SHP77 treated with DMSO at 0.1 percent for 48 hours (cell line): ENCODE measurements around the gene SLC25A43.
"Not testable (repeated sequence)": the region's sequence is repeated elsewhere in the genome, so short reads cannot be mapped to it uniquely, and the experiment has no call there.

Experiments used
- DNase-seq: peaks from one replicate; lab custom pipeline; 2025; lab: John Stamatoyannopoulos, UW

SLC25A43 gene

DNA sequence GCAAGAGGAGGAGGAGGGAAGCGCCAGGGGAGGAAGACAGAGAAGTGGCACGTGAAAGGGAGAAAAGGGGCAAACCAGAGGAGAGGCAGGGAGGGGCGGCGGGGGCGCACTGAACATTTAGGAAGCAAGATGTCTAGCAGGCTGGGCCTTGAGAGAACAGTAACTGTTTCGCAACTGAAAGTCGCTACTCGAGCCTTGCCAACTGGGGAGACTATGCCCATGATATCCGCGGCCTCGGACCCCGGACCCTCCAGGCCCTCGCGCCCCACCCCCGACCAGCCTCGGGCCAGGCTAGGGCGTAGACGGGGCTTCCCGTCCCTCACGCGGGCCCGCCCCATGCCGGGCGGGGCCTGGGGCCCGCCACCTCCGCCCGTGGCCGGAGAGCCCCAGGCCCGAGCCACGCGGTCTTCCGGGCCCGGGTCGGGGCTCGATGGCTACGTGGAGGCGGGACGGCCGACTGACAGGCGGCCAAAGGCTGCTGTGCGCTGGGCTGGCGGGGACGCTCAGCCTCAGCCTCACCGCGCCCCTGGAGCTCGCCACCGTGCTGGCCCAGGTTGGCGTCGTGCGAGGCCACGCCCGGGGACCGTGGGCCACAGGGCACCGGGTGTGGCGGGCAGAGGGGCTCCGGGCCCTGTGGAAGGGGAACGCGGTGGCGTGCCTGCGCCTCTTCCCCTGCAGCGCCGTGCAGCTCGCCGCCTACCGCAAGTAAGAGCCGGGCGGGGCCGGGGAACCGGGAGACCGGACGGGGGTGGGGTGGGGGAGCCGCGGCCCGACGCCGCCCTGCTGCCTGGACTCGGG, at the start of gene SLC25A43:
TSS of gene SLC25A43 (plus strand) at position 363 of the 798 bp plus-strand sequence. CDS start at position 431, 68 bp downstream.
- DNase-seq, result no peak

DNA sequence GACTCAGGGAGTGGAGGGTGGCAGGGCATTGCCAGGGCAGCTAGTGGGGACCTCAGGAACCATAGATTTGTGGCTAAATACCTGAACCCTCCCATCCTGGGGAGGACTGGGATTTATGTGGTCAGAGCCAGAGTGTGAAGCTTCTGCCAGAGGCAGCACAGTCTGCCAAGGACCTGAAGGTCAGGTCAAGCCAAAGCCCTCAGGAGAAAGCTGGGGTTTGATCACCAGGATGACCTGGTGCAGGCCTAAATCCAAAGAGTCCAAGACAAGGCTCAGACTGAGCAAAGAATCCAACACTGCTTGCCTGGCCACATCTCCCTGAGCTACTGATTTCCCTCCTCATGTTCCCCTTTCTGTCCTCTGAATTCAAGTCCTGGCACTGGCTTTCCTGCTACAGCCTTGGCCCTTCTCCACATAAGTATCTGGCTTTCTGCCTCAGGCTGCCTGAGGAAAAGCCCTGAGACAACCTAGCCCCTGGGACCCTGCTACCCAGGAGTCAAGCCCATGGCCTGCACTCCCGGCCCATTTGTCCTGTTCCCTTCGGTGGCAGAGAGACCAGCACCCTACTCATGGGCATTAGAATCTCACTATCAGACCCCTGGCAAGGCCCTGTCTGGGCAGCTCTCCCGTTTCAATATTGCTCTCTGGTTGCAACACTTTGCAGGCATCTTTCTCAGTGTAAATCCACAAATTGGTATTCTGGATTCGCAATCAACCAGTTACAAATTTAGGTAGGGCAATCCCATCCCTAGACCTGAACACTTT, 39.3 kb upstream of the SLC25A43 start:
- no peak for DNase-seq

DNA sequence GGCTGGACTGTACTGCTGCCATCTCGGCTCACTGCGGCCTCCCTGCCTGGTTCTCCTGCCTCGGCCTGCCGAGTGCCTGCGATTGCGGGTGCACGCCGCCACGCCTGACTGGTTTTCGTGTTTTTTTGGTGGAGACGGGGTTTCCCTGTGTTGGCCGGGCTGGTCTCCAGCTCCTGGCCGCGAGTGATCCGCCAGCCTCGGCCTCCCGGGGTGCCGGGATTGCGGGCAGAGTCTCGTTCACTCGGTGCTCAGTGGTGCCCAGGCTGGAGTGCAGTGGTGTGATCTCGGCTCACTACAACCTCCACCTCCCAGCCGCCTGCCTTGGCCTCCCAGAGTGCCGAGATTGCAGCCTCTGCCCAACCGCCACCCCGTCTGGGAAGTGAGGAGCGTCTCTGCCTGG, 37.7 kb upstream of the SLC25A43 start:
- not testable (repeated sequence) for DNase-seq

DNA sequence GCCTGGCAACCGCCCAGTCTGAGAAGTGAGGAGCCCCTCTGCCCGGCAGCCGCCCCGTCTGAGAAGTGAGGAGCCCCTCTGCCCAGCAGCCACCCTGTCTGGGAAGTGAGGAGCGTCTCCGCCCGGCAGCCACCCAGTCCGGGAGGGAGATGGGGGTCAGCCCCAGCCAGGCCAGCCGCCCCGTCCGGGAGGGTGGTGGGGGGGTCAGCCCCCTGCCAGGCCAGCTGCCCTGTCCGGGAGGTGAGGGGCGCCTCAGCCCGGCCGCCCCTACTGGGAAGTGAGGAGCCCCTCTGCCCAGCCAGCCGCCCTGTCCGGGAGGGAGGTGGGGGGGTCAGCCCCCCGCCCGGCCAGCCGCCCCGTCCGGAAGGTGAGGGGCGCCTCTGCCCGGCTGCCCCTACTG, 37.1 kb upstream of the SLC25A43 start:
- DNase-seq, result not testable (repeated sequence)

DNA sequence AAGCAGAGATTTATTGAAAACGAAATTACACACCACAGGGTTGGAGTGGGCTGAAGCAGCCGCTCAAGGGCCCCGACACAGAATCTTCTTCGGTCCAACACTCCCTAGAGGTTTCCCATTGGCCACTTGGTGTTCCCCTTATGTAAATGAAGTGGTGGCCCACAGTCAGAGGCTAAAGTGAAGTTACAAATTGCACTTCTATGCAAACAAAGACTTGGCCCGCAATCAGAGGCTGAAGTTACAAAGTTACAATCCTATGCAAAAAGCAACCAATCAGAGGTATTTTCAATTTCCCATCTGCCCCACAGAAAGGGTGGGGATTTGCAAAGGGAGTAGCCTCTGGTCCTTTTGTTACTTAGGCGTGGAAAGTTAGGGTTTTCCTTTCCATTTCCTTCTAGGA, 35.7 kb upstream of the SLC25A43 start:
- DNase-seq, result no peak

DNA sequence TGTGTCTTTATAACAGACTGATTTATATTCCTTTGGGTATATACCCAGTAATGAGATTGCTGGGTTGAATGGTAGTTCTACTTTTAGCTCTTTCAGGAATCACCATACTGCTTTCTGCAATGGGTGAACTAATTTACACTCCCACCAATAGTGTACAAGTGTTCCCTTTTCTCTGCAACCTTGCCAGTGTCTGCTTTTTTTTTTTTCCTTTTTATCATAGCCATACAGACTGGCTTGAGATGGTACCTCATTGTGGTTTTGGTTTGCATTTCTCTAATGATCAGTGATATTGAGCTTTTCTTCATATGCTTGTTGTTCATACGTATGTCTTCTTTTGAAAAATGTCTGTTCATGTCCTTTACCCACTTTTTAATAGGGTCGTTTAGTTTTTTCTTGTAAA, 27.3 kb upstream of the SLC25A43 start:
- not testable (repeated sequence) for DNase-seq

DNA sequence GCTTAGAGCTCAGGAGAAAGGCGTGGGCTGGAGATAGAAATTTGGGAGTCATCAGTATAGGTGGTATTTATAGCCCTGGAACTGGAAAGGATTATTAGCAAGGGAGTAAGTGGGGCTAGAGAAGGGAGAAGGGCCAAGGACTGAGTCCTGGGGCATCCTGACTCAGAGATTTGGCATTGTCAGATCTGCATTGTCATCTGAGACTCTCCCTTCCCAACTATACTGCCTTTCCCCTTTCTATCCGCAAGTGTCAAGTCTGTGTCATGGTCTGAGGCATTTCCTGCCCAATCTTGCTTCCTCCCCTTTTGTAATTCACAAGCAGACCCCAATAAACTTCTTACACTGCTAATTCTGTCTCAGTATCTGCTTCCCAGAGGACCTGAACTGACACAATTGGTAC, 24.4 kb upstream of the SLC25A43 start:
- DNase-seq, result no peak

DNA sequence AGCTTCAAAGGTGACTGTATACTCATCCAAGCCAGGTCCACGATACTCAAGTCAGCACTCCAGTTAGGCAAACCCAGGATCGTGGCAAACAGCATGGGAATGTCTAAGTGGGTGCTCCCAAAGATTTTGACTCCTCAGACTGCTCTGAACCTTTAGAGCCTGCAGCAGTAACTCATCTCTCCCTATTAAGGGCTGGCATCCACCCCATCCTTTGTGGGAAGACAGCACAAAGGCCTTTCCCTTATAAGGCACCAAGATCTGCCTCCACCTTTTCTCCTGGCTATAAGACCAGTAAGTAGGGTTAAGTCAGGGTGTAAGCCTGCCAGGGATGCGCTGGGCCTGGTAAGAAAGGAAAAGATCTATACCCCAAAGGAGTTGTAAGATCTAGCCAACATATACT, 23.6 kb upstream of the SLC25A43 start:
- no peak for DNase-seq

DNA sequence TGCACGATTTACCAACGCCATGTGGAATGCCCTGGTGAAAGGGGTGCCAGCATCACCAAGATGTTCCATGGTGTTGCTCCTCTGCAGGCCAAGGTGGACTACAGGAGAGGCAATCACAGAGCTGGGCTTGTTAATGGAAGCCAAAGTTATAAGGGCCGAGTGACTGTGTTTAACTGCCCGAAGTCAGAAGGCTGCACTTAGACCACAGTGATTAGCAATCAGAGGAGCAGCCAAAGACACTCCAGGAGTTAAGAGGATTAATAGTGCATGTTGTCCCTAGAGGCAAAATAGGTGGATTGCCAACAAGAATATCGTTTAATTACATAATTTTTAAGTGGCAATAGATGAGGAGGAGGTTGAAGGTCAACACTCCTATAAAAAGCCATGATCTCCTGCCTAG, 22.8 kb upstream of the SLC25A43 start:
- no peak for DNase-seq

DNA sequence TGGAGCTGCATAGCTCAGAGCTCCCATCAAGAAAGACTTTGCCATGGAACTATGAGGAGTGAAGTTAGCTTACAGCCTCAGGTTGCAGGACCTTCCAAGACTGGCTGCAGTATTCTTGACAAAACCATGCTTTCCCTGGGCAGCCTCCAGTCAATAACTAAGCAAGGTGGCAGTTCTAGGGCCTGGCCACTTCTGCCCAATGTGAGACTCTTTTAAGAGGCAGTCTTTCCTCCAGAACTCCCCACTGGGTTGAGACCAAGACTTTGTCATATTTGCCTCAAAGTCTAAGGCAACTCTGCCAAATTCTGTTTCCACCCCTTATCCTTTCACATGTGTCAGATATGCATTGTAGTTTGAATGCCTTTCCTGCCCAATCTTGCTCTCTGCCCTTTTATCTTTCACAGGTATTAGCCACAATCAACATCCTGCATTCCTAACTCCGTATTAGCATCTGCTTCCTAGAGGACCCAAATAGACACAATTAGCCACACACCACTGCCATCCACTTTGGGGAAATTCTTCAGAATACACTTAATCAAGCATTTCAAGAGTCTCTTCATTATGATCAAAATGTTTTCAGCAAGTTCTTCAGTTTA, 17.7 kb upstream of the SLC25A43 start:
- no peak for DNase-seq

DNA sequence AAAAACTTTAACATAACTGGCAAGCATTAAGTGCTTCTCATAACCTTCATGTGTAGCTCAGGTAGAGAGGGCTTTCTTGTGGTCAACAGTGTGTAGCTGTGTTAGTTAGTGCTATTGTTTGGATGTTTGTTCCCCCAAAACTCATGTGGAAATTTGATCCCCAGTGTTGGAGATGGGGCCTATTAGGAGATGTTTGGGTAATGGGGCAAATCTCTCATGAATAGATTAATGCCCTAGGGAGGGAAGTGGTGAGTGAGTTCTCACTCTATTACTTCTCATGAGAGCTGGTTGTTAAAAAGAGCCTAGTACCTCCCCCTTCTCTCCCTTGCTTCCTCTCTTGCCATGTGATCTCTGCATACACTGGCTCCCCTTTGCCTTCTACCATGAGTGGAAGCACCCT, 16.5 kb upstream of the SLC25A43 start:
- DNase-seq, result no peak

DNA sequence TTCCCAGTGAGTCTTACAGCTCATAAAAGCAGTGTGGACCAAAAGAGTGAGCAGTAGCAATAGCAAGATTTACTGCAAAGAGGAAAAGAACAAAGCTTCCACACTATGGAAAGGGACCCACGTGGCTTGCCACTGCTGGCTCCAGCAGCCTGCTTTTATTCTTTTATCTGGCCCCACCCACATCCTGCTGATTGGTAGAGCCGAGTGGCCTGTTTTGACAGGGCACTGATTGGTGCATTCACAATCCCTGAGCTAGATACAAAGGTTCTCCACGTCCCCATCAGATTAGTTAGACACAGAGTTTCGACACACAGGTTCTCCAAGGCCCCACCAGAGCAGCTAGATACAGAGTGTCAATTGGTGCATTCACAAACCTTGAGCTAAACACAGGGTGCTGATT, 12.5 kb upstream of the SLC25A43 start:
- DNase-seq, result not testable (repeated sequence)

DNA sequence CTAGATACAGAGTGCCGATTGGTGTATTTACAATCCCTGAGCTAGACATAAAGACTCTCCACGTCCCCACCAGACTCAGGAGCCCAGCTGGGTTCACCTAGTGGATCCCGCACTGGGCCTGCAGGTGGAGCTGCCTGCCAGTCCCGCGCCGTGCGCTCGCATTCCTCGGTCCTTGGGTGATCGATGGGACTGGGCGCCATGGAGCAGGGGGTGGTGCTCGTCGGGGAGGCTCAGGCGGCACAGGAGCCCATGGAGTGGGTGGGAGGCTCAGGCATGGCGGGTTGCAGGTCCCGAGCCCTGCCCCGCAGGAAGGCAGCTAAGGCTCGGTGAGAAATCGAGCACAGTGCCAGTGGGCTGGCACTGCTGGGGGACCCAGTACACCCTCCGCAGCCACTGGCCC, 11.7 kb upstream of the SLC25A43 start:
- DNase-seq, result not testable (repeated sequence)

DNA sequence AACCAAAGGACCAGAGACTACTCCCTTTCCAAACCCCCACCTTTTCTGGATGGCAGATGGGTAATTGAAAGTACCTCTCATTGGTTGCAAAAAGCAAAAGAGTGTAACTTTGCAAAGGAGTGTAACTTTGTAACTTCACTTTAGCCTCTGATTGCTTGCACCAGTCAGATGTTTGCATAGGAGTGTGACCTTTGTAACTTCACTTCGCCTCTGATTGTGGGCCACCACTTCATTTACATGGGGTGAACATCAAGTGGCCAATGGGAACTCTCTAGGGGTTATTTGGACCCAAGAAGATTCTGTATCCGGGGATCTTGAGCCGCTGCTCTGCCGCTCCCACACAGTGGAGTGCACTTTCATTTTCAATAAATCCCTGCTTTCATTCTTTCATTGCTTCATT, 9.9 kb upstream of the SLC25A43 start:
- DNase-seq, result no peak

DNA sequence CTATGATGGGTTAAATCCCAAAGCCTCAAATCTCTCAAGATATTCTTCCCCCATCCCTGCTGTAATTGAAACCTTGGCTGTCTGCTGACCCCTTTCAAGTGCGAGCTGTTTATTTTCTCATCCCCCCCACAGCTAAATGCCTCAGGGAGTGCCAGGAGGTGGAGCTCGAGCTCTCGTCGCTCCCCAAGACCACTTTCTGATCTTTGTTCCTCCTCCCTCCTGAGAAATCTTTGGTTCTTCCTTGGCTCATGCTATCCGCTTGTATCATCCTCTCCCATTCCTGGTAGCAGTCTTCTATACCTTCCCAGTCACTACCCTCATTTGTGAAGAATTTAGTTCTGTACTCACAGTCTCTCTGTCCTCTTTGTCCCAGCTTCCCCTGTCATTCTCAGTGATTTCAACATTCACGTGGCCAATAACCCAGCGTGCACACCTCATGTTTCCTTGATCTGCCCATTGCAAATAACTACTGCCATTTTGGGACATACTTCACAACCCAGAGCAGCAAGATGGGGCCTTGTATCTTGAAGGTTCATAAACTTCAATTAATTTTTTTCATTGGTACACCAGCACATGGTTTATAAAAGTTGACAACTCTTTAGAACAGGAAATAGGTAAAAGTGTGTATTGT, 9.2 kb upstream of the SLC25A43 start:
- DNase-seq, result no peak

DNA sequence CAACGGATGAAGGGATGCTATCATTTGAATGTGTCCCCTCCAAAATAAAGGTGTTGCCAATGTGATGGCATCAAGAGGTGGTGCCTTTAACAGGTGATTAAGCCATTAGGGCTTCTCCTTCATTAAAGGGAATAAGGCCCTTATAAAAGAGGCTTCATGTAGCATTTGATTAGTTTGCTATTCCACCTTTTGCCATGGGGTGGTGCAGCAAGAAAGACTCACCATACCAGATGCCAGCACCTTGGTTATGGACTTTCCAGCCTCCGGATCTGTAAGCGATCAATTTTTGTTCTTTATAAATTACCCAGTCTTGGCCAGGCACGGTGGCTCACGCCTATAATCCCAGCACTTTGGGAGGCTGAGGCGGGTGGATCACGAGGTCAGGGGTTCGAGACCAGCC, 7.9 kb upstream of the SLC25A43 start:
- no peak for DNase-seq

DNA sequence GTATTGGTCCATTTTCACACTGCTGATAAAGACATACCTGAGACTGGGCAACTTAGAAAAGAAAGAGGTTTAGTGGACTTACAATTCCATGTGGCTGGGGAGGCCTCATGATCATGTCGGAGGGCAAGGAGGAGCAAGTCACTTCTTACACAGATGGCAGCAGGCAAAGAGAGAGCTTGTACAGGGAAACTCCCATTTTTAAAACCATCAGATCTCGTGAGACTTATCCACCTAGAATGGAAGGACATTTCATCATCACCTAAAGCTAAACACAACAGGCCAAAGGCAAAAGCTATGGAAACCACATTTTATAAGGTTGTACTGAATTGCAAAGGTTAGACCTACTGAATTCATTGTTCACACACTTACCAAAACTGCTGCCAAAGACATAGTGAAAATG, 6.0 kb upstream of the SLC25A43 start:
- no peak for DNase-seq

DNA sequence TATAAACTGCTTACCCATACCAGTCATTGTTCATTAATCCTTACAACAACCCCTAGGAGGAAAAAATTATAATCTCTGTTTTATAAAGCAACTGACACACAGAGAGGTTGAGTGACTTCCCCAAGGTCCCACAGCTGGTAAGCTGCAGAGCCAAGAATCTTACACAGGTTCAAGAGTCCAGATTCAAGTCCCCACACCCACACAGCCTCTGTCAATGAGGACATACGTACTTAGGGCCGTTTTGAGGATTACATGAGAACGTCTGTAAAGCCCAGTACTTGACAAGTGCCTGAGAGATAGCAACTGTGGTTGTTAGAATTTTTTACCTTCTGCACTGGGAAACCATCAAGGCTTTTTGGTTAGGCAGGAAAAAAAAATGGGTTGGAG, 556 bp upstream of the SLC25A43 start:
- no peak for DNase-seq

DNA sequence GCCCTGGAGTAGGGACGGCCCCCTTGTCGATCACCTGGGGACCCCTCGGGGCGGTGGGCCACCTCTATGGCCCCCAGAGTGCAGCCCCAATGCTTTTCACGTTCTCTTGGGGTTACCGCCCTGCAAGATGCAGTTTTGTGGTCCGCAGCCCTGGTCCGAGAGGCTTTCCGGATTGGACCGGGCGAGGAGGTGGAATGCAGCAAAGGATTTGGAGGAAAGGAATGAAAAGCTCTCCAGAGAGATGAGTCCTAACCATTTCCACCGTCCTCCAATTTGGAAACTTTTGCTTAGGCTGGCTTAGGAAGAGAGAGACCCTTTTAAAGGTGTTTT, 601 bp downstream of the SLC25A43 start:
- no peak for DNase-seq

DNA sequence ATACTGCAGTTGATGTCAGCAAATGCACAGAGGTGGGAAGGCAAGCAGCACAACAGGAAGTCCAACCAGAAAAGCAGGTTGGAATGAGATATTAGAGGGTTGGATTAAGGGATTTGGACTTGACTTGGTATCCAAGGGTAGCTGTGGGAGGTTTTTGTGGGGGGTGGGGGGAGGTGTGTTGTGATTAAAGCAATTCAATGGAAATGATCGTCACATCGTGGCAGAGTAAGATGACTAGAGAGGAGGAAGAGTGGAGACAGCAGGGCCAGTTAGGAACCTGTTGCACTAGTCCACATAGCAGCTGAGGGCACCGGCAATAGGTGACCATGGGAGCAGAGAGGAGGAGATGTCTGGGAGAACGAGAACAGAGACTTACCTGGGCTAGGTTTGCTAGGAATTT, 2.4 kb downstream of the SLC25A43 start:
- no peak for DNase-seq

DNA sequence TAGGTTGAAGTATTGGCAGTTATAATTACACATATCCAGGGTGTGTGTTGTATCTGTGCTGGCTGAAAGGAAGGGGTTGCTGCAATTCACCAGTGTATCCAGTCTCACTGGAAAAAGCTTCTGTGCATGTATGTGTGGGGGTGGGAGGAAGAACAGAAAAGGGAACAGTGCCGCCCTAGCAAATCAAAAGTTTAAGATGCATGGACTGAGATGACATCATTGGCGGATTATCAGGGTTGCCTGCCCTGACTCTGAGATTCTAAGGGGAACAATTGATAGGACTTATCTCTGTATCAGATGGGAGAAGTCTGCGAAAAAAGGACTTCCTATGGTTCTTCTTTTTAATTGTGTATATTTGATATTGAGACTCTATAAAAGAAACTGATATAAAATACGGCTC, 3.5 kb downstream of the SLC25A43 start:
- DNase-seq, result no peak

DNA sequence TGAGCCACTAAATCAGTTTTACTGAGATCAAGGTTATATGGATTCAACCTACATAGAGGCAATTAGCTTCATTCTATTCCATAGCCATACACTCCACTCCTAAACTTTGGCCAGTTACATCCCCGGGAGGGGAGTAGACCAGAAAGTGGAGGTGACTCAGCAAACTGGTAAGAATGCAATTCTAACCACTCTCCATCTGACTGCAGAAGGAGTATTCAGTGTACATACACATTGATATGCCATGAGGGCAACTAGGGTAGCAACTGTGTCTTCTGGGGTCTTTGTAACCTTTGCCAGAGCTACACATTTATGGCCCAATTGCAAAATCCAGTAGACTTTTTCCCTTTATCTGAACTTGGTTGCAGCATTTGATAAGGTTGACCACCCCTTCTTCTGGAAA, 7.6 kb downstream of the SLC25A43 start:
- no peak for DNase-seq

DNA sequence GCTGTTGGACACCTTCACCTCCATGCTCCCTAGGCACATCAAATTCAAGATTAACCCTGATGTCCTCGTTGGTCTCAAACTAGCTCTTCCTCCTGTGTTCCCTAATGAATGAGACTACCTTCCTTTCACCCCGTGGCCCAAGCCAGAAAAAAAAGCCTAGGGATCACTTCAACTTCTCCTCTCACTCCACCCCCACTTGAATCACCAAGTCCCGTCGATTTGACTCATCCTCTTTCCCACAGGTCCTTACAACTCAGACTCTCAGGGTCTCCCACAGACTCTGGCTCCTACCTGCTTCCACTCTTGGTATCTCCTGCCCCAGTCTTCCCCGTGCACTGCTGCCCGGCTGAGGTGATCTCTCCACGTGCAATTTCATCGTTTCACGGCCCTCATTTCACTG, 8.5 kb downstream of the SLC25A43 start:
- DNase-seq, result no peak
